ENCODE measurements around the gene JHY. TPM values are rescaled to one million over a fixed set of nuclear protein-coding genes. Genes with fewer than 3 reads are reported as not detected.
A peak's percentile ranks its signal among the peaks of the same experiment; 100 is the strongest.

Gene JHY
- total and polyA plus RNA-seq, 2 donors (not counting 1 experiment from before 2014, with no cell fraction given) = 1.6 to 3.5 TPM

DNA sequence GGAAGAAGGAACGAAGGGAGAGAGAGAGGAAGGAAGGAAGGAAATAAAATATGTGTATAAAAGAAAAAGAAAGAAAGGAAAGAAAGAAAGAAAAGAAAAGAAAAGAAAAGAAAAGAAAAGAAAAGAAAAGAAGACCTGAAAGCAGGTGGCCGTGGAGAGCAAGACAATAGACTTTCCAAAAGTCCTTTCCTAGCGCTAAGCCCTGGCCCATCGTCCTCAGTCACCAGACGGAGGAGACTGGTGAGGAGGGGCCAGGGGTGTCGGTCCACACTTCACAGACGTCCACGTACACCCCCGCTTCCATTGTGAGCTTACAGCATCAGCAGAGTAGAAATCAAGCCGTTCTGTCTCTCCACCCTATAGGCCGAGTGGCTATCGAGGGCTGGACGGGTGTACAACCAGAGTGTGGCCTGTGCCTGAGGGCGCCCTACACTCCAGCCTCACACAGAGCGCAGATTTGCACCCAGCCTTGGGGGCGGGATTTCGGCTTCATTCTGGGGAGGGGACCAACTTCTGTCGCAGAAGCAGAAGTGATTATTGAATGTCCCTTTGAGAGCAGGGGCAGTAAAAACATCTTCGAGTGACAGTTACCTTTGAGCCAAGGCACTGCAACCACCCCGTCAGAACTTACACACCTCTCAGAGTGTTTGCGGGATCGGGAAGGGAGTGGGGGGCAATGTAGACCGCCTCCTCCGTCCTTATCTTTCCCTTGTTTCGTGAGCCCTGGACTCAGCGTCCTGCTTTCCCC is 101.1 kb downstream of the JHY start:
- Histone ChIP-seq H2AFZ (ENCODE audit: low read length) (peak overlapping the region; percentile 30), H3K27ac (ENCODE audit: insufficient read depth, low read length) (no peak overlapping the region), H3K9ac (ENCODE audit: insufficient read depth, low read length) (no peak overlapping the region), H3K27me3 (ENCODE audit: control insufficient read depth, insufficient read depth, low read length) (peaks cover 58% of the 10 kb centered on the region), H3K36me3 (ENCODE audit: control insufficient read depth, insufficient read depth, low read length) (no peaks in the 10 kb centered on the region), H3K4me1 (ENCODE audit: control insufficient read depth, extremely low read depth, insufficient read depth, low read length) (no peaks in the 10 kb centered on the region), H3K79me2 (ENCODE audit: control insufficient read depth, insufficient read depth, low read length) (no peaks in the 10 kb centered on the region), H4K20me1 (ENCODE audit: control insufficient read depth, extremely low read depth, insufficient read depth, low read length) (no peaks in the 10 kb centered on the region), H3K9me3 (ENCODE audit: control insufficient read depth, insufficient read depth, low read depth, low read length) (no peaks in the 10 kb centered on the region), H3K4me3 (replicated peaks in 1 of 4; ENCODE audit: control extremely low read depth in 1 of 4, insufficient read depth in 1 of 4, low read depth in 3 of 4, low read length in 4 of 4) (peak overlapping the region; percentile 48 to 69 (median 62)), H3K4me2 (ENCODE audit: extremely low read depth, insufficient read depth, low read length) (peak overlapping the region; percentile 78)
- no peak for DNase-seq (ENCODE audit: low read depth in 2 of 2)
- TF ChIP-seq EZH2 (IDR thresholded peaks at IDR 0.05; ENCODE audit: low read length, missing control alignments) = peak; percentile 91
- TF ChIP-seq, protein P1, sequence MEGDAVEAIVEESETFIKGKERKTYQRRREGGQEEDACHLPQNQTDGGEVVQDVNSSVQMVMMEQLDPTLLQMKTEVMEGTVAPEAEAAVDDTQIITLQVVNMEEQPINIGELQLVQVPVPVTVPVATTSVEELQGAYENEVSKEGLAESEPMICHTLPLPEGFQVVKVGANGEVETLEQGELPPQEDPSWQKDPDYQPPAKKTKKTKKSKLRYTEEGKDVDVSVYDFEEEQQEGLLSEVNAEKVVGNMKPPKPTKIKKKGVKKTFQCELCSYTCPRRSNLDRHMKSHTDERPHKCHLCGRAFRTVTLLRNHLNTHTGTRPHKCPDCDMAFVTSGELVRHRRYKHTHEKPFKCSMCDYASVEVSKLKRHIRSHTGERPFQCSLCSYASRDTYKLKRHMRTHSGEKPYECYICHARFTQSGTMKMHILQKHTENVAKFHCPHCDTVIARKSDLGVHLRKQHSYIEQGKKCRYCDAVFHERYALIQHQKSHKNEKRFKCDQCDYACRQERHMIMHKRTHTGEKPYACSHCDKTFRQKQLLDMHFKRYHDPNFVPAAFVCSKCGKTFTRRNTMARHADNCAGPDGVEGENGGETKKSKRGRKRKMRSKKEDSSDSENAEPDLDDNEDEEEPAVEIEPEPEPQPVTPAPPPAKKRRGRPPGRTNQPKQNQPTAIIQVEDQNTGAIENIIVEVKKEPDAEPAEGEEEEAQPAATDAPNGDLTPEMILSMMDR (conservative IDR thresholded peaks at IDR 0.05 in 1 of 2, IDR thresholded peaks at IDR 0.05 in 1 of 2; ENCODE audit: low read depth in 1 of 2, low read length in 2 of 2) = no peak

DNA sequence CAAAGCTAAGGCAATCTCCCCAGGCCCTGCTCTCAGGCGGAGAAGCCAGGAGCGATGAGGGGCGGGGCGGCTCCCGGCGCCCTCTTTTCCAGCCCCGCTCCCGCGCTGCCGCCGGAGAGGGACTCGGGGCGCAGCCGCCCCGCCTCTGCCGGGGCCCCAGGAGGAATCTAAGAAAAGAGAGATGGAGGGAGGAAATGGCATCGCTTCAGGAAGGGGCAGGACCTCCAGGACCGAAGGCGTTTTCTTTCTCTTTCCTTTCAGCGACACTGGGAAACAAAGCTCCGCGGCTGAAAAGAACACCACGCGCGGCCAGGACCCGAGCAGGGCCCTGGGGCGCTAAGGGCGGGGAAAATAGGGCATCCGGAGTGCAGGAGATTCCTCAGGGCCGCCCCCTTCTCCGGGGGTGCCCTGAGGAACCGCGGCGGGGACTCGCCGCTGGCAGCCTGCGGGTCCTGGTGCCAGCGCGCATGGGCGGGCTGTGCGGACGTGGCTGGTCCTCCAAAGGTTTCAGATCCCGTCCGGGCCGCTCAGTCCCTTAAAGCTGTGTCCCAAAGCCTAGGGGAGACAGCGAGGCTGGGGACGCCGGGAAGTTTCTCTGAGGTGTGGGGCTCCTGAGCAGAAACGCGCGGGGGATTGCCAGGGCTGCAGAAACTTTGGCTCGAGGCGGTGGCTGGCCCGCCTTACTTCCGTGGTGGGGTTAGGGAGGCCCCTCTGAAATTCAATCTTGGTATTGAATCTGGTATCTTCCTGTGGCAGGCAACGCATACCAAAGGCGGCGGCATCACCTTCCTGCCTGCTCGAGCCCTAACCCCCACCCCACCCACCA is 101.8 kb downstream of the JHY start:
- Histone ChIP-seq H3K27me3 (ENCODE audit: control insufficient read depth, insufficient read depth, low read length) (peaks cover 53% of the 10 kb centered on the region), H4K20me1 (ENCODE audit: control insufficient read depth, extremely low read depth, insufficient read depth, low read length) (no peaks in the 10 kb centered on the region), H3K4me2 (ENCODE audit: extremely low read depth, insufficient read depth, low read length) (peak overlapping the region; percentile 78), H3K4me3 (replicated peaks in 1 of 4; ENCODE audit: control extremely low read depth in 1 of 4, insufficient read depth in 1 of 4, low read depth in 3 of 4, low read length in 4 of 4) (peak overlapping the region; percentile 48 to 69 (median 62)), H3K4me1 (ENCODE audit: control insufficient read depth, extremely low read depth, insufficient read depth, low read length) (no peaks in the 10 kb centered on the region), H3K9ac (ENCODE audit: insufficient read depth, low read length) (no peak overlapping the region), H3K27ac (ENCODE audit: insufficient read depth, low read length) (no peak overlapping the region), H3K9me3 (ENCODE audit: control insufficient read depth, insufficient read depth, low read depth, low read length) (no peaks in the 10 kb centered on the region), H3K79me2 (ENCODE audit: control insufficient read depth, insufficient read depth, low read length) (no peaks in the 10 kb centered on the region), H3K36me3 (ENCODE audit: control insufficient read depth, insufficient read depth, low read length) (no peaks in the 10 kb centered on the region), H2AFZ (ENCODE audit: low read length) (peak overlapping the region; percentile 30)
- peak in 1 of 2 donors; percentile 8 for DNase-seq (ENCODE audit: low read depth in 2 of 2)
- TF ChIP-seq, protein P1 (conservative IDR thresholded peaks at IDR 0.05 in 1 of 2, IDR thresholded peaks at IDR 0.05 in 1 of 2; ENCODE audit: low read depth in 1 of 2, low read length in 2 of 2) = no peak
- TF ChIP-seq EZH2 (IDR thresholded peaks at IDR 0.05; ENCODE audit: low read length, missing control alignments) = no peak

DNA sequence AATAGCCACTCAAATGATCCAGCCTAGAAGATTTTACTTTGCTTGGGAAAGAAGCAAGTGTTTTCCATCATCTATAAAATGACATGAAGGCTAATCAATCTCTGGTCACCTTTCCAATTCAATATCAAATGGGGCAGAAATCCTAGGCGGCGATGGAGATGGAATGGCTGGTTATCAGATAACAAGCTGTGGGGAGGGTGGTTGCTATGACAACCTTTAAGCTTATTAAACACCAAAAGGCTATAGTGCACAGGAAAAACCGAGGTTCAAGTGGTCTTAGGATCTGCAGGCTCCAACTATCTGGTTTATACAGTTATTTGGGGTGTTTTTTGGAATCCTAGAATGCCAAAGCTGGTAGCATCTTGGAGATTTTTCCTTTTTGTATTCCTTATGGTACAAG is 113.0 kb downstream of the JHY start:
- H2AFZ ChIP-seq (ENCODE audit: low read length) = no peak overlapping the region
- no peaks in the 10 kb centered on the region for H3K4me1 ChIP-seq (ENCODE audit: control insufficient read depth, extremely low read depth, insufficient read depth, low read length)
- H3K79me2 ChIP-seq (ENCODE audit: control insufficient read depth, insufficient read depth, low read length) = no peaks in the 10 kb centered on the region
- no peaks in the 10 kb centered on the region for H3K9me3 ChIP-seq (ENCODE audit: control insufficient read depth, insufficient read depth, low read depth, low read length)
- TF ChIP-seq EZH2 (IDR thresholded peaks at IDR 0.05; ENCODE audit: low read length, missing control alignments) = no peak
- TF ChIP-seq, protein P1 (conservative IDR thresholded peaks at IDR 0.05 in 1 of 2, IDR thresholded peaks at IDR 0.05 in 1 of 2; ENCODE audit: low read depth in 1 of 2, low read length in 2 of 2) = no peak
- H3K9ac ChIP-seq (ENCODE audit: insufficient read depth, low read length) = no peak overlapping the region
- no peak overlapping the region for H3K4me3 ChIP-seq (replicated peaks in 1 of 4; ENCODE audit: control extremely low read depth in 1 of 4, insufficient read depth in 1 of 4, low read depth in 3 of 4, low read length in 4 of 4)
- no peak for DNase-seq (ENCODE audit: low read depth in 2 of 2)
- H4K20me1 ChIP-seq (ENCODE audit: control insufficient read depth, extremely low read depth, insufficient read depth, low read length) = no peaks in the 10 kb centered on the region
- H3K27ac ChIP-seq (ENCODE audit: insufficient read depth, low read length) = no peak overlapping the region
- peaks cover 14% of the 10 kb centered on the region for H3K27me3 ChIP-seq (ENCODE audit: control insufficient read depth, insufficient read depth, low read length)
- H3K36me3 ChIP-seq (ENCODE audit: control insufficient read depth, insufficient read depth, low read length) = no peaks in the 10 kb centered on the region
- no peak overlapping the region for H3K4me2 ChIP-seq (ENCODE audit: extremely low read depth, insufficient read depth, low read length)

Measured in fibroblast of lung (primary cell).